Activated CD4-positive, alpha-beta T cell treated with anti-CD3 and anti-CD28 coated beads, Interleukin-2, Interleukin-4, amounts not matched to agents 100 ng/mL and 50 ng/mL, durations not matched to agents 16 hours and 8 hours (primary cell): ENCODE measurements around the gene GLIS2.

Experiments
- DNase-seq: peaks from one replicate; pipeline ENCODE4 v3.0.0-alpha.2; 2020; ENCODE audit warnings: low spot score

GLIS2 gene

DNA sequence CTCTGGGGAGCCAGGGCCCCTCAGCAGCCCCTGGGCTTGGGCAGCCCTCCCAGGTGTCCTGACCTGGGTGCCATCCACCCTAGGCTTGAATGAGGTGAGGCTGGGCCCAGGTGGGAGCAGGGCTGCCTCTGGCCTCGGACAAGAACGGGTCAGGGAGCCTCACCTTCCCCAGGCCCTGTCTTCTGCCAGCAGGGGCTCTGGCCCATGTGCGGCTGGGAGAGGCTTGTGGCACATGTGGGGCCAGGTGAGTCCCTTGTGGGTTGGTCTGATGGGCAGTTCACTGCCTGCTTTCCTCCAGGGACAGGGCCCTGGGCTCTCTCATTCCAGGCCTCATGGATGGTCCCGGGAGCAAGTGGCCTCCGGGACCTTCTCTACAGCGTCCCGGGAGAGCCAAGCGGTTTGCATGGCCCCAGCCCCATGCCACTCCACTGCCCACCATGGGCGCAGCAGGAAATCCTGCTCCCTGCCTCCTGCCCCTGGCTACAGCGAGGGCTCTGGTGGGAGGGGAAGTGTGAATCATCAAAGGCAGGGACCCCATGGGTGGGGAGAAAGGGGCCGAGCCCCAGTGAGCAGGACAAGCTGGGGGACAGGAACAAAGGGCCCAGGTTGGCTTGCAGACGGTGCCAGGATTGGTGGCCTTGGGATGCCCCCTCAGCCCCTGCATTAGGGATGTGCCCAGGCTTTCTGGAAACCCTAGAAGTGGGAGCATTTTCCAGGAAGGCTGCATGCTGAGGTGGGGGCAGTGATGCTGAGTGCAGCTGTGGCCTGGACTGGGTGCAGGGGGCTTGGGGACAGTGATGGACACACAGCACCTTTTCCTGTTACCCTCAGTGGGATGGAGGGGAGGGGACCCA is 68.0 kb downstream of the GLIS2 start:
- no peak for DNase-seq

DNA sequence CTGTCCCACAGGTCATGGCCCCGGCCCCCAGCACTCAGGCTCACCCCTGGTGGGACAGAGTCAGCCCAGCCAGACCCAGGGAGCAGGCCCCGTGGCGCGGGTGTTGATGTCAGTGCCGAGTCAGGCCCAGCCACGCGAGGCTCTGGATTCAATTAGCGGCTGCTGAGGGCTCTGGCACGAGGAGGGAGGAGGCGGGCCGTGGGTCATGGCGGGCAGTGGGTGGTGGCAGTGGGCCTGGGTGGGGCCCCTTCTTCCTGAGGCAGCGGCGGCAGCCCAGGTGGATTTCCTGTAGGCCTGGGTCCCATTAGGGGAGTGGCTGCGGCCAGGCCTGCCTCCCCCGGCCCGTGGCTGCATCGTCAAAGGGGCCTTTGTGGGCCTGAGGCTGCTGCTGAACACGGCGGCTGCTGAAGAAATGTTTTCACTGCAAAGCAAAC is 68.7 kb downstream of the GLIS2 start:
- DNase-seq, result no peak

DNA sequence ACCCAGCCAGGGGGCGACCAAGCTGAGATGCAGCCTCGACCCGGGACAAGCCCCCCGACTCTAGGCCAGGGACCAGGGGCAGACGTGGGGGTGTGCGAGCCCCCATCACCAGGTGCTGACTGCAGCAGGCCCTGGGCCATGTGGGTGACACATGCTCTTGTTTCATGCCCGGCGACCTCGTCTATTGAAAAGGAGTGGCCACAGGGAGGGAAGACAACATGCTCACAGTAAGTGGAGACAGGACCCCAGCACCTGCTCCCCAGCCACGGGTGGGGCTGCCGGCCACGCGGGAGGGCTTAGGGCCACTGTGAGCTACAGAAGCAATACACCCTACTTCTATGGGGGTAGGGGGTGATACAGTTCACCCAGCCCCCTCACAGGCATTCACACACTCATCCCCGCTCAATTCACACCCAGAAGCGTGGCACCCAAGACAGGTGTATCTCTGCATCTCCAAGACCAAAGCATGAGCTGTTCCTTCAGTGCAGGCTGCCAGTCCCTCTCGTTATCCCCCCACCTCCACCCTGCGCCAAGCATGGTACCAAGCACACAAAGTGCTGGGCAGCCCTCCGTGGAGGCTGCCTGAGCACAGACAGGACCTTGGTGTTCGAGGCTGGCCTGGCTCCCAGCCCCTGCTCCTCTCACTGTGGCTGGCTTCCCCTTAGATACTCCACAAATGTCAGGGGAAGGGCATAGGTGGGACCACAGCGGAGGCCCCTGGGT is 69.4 kb downstream of the GLIS2 start:
- DNase-seq, result no peak

DNA sequence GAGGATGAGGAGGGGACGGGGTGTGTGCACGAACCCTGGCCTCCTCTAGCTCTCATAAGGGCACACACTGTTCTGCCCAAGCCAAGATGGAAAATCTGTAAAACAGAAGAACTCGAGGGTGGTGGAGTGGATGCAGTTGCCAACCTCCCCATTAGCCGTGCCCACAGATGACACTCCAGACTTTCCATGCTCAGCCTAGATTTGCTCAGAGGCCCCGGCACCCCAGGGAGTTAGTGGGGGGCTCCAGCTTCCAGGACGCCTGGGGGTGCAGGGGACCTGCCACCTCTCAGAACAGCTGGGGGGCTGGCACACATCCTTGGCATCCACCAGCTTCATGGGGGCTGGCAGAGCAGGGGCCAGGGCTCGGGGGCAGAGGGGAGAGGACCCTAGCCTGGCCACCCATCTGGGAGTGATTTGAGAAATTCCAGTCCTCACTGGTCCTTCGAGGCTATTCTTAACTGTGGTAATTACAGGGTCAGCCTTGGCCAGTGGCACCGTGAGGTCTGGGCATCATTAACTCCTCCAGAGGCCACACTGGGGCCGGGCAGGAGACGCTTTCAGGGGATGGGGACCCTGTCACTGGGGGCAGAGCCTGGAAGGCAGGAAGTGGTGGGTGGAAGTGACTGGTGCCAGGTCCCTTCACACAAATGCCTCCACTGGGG is 70.1 kb downstream of the GLIS2 start:
- no peak for DNase-seq

DNA sequence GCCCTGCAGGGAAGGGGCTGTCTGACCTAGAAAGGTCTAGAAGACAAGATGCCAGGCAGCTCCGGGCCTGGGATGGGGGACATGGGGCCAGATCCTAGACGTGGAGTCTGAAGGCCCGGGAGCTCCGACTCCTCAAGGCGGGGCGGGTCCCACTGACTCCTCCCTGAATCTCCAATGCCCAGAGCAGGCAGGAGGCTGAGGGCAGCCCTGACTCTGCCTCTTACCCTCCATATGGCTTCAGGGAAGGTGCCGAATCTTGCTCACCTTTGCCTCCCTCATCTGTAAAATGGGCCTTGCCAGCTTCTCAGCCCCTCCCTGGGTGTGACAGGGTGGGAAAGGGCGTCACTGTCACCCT is 70.6 kb downstream of the GLIS2 start:
- no peak for DNase-seq

DNA sequence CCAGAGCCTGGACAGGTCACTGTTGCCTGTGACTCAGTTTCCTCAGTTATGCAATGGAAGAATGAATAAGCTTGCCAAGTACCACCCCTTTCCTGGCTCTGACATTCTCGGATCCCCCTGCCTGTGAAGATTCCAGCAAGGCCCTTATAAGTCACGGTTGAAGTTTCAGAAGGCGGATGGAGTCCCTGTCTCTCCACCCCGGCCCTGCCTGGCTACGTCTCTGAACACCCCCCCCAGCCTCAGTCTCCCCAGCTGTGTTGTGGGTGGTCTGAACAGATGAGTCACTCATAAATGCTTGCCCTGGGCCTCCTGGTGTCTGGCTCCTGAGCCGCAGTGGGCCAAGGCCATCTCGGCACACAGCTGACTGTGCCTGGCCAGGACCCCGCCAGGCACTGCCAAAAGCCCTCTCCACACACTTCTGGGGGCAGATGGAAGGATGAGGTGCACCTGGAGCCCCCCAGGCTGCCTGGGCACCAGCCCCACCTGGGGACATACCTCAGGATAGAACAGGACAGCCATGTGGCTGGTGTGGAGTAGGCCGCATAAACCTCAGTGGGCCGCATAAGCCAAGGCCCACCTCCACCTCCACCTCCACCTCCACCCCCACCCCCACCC is 71.2 kb downstream of the GLIS2 start:
- DNase-seq, result no peak

DNA sequence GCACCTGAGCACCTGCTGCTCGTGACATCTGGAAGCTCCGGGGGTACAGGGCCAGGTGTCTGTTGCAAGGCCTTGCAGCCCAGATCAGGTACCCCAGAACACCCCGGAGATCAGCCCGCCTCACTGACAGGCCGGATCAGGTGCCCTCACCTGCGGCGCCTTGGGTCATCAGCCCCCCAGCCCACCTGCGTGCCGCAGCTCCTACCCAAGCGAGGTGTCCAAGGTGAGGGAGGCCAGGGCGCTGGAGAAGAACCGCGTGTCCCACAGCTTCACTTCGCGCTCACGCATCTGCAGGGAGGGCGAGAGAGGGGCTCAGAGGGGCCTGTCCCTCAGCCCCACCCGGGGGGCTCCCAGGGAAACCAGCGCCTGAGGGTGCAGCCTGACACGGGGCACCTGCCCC is 71.9 kb downstream of the GLIS2 start:
- no peak for DNase-seq

DNA sequence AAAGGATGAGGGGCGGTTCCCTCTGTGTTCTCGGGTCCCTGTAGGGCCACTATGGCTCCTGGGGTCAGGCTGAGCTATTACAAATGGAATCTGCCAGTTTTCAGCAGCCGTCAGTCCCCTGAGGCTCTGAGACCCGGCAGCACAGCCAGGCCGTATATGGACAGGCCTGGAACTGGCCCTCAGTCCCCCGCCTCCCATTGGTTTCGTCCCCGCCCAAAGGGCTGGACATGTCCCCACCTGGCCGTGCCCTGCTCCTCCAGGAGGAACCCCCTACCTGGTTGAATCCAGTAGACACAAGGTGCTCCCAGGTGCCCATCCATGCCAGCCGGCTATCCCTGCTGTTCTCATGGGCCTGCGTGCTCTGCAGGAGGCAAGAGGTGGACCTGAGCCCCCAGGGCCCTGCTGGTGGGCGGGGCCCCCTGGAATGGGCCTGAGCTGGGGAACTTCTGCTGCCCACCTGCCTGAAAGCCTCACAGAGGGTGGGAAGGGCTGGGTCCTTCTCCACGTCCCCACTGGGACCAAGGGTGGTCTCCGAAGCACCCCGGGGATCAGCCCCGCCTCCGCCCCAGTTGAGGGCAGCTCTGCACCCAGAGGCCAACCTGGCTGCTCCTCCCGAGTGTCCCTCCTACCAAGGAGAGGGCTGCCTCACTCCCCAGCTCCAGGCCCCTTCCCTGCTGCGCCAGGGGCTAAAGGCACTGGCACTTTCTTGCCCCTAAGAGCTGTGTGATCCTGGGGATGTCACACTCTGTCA is 72.6 kb downstream of the GLIS2 start:
- DNase-seq, result no peak
